Measurements from ENCODE around the gene CXorf66. TPM values are rescaled to one million over a fixed set of nuclear protein-coding genes. Genes with fewer than 3 reads are reported as not detected.

Gene CXorf66
- polyA plus RNA-seq, 1 experiment, result not detected

GRCh38 chrX:139949703-139950102 is 15.6 kb downstream of the CXorf66 start:
- Histone ChIP-seq H3K27ac (ENCODE audit: low read depth, low read length) (no peak overlapping the region), H3K9me3 (ENCODE audit: control insufficient read depth, insufficient read depth, low read length) (no peaks in the 10 kb centered on the region), H3K27me3 (ENCODE audit: control insufficient read depth, insufficient read depth, low read length) (no peaks in the 10 kb centered on the region), H3K4me3 (ENCODE audit: low read depth, low read length) (no peak overlapping the region)
- CTCF ChIA-PET, result no interaction called here
- DNase-seq (ENCODE audit: low read depth, low spot score), result no peak
- TF ChIP-seq CTCF (IDR thresholded peaks at IDR 0.05; ENCODE audit: low read depth, low read length), result no peak
- POLR2A ChIA-PET, result no interaction called here

GRCh38 chrX:139945075-139945474 is 20.2 kb downstream of the CXorf66 start:
- TF ChIP-seq CTCF (IDR thresholded peaks at IDR 0.05; ENCODE audit: low read depth, low read length), result no peak
- no peak for DNase-seq (ENCODE audit: low read depth, low spot score)
- Histone ChIP-seq H3K27ac (ENCODE audit: low read depth, low read length) (no peak overlapping the region), H3K4me3 (ENCODE audit: low read depth, low read length) (no peak overlapping the region), H3K9me3 (ENCODE audit: control insufficient read depth, insufficient read depth, low read length) (no peaks in the 10 kb centered on the region), H3K27me3 (ENCODE audit: control insufficient read depth, insufficient read depth, low read length) (peaks cover 3% of the 10 kb centered on the region)
- CTCF ChIA-PET, result no interaction called here
- POLR2A ChIA-PET, result no interaction called here

GRCh38 chrX:139936259-139936658 is 29.1 kb downstream of the CXorf66 start:
- TF ChIP-seq CTCF (IDR thresholded peaks at IDR 0.05; ENCODE audit: low read depth, low read length), result no peak
- DNase-seq (ENCODE audit: low read depth, low spot score), result no peak
- CTCF ChIA-PET, result no interaction called here

GRCh38 chrX:139933904-139934303 is 31.4 kb downstream of the CXorf66 start:
- ChIA-PET CTCF (no interaction called here), POLR2A (interaction anchor here (0.6 to 1.5 kb wide), 2 partner anchors 12 to 43 kb away, joined by 3 to 7 read pairs; no protein-coding TSS in a partner anchor)
- Histone ChIP-seq H3K9me3 (ENCODE audit: control insufficient read depth, insufficient read depth, low read length) (no peaks in the 10 kb centered on the region), H3K4me3 (ENCODE audit: low read depth, low read length) (peak overlapping the region; percentile 66), H3K27me3 (ENCODE audit: control insufficient read depth, insufficient read depth, low read length) (no peaks in the 10 kb centered on the region), H3K27ac (ENCODE audit: low read depth, low read length) (peak overlapping the region; percentile 96)
- DNase-seq (ENCODE audit: low read depth, low spot score), result no peak
- no peak for TF ChIP-seq CTCF (IDR thresholded peaks at IDR 0.05; ENCODE audit: low read depth, low read length)

More at GRCh38 chrX:139936259-139936658, 29.1 kb downstream of the CXorf66 start:
- no peak overlapping the region for H3K27ac ChIP-seq (ENCODE audit: low read depth, low read length)
- peaks cover 3% of the 10 kb centered on the region for H3K27me3 ChIP-seq (ENCODE audit: control insufficient read depth, insufficient read depth, low read length)
- POLR2A ChIA-PET, result no interaction called here
- H3K4me3 ChIP-seq (ENCODE audit: low read depth, low read length), result no peak overlapping the region
- no peaks in the 10 kb centered on the region for H3K9me3 ChIP-seq (ENCODE audit: control insufficient read depth, insufficient read depth, low read length)

- peak within 1 kb of the TSS; percentile 71 for H3K4me3 ChIP-seq (ENCODE audit: low read depth, low read length)
- no peaks in the 10 kb centered on the region for H3K9me3 ChIP-seq (ENCODE audit: control insufficient read depth, insufficient read depth, low read length)
- ChIA-PET CTCF (no interaction called here), POLR2A (interaction anchor here (0.6 to 1.5 kb wide), 2 partner anchors 11 to 42 kb away, joined by 3 to 7 read pairs; no protein-coding TSS in a partner anchor)
- peak within 1 kb of the TSS; percentile 96 for H3K27ac ChIP-seq (ENCODE audit: low read depth, low read length)
- H3K27me3 ChIP-seq (ENCODE audit: control insufficient read depth, insufficient read depth, low read length), result no peaks in the 10 kb centered on the region
- TF ChIP-seq CTCF (IDR thresholded peaks at IDR 0.05; ENCODE audit: low read depth, low read length), result no peak
- DNase-seq (ENCODE audit: low read depth, low spot score), result peak; percentile 66
Measured at GRCh38 chrX:139932901-139933796, 32.2 kb downstream of the CXorf66 start, which contains the start of gene ATP11C. Gene ATP11C (minus strand): TSS chrX:139933053. CDS start chrX:139932042, 1,011 bp downstream.

All from AG04450 (cell line).